Skeletal muscle satellite cell (primary cell): Measurements from ENCODE around the gene IFNA13.

ENCODE experiments used
- H3K27me3 ChIP-seq: 2 replicates; pipeline ENCODE4 v1.7.0; 2013; ENCODE audit warnings: low read length; ENCODE audit not compliant: control insufficient read depth, insufficient read depth
- H3K36me3 ChIP-seq: 2 replicates; pipeline ENCODE4 v1.7.0; 2013; ENCODE audit warnings: mild to moderate bottlenecking, control low read depth, low read length; ENCODE audit not compliant: insufficient read depth
- H3K4me1 ChIP-seq: 2 replicates; pipeline ENCODE4 v1.7.0; 2013; ENCODE audit warnings: low read length; ENCODE audit not compliant: control insufficient read depth, insufficient read depth
- H3K4me2 ChIP-seq: 2 replicates; pipeline ENCODE4 v1.7.0; 2013; ENCODE audit warnings: mild to moderate bottlenecking, low read length
- H3K4me3 ChIP-seq: 2 replicates; pipeline ENCODE4 v1.7.0; 2013; ENCODE audit warnings: low read length
- H3K9ac ChIP-seq: 2 replicates; pipeline ENCODE4 v1.7.0; 2013; ENCODE audit warnings: mild to moderate bottlenecking, low read depth, low read length, moderate library complexity
- H3K9me3 ChIP-seq: replicated peaks from 2 replicates; pipeline ENCODE4 v1.7.0; 2013; ENCODE audit warnings: mild to moderate bottlenecking, control low read depth, low read length

The IFNA13 gene

DNA sequence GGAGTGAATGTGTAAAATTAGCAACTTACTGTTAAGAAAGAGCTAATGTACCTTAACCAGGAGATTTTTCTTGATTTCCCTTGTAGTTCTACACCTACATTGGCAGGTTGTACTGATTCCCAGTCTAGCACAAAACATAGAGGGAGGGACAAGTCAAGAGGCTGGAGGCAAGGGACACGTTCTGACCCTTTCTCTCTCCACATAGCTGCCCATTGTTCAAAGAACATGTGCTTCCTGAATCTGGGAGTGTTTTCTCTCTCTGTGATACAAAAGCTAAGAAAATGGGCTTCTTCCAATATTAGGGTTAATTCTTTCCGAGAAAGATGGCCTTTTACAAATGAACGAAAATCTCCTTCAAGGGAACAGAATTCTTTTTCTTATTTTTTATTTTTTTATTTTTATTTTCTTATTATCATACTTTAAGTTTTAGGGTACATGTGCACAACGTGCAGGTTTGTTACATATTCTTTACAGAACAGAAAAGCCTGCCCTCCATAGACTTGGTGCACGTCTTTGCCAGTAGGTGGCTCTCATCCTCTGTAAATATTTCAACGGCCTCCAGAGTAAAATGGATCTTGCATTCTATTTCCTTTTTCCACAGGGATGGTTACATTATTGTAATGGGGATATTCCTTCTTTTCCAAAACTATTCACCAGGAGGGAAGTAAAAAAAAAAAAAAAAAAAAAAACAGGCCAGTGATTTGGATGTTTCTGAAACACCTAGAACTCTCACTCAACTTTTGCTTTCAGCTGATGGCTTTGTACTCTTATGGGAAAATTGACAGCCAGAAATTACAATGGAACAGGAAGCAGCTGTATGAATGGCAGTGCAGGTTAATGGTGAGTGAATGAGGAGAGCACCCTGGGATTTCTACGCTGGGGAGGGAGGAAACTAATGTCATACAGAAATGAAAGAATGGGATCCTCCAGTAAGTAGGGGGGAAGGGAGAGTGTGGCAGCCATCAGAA lies 49.6 kb downstream of the IFNA13 start:
- no peak overlapping the region for H3K4me3 ChIP-seq
- no peak overlapping the region for H3K9ac ChIP-seq
- peaks cover 13% of the 10 kb centered on the region for H3K36me3 ChIP-seq
- H3K4me1 ChIP-seq = no peaks in the 10 kb centered on the region
- H3K27me3 ChIP-seq = no peaks in the 10 kb centered on the region
- no peaks in the 10 kb centered on the region for H3K9me3 ChIP-seq
- H3K4me2 ChIP-seq = no peak overlapping the region
